IPS-18a (cell line): ENCODE data around the gene PRKN.

Experiments
- H3K27ac ChIP-seq: one replicate; pipeline ENCODE4 v1.5.1; 2013; ENCODE audit warnings: low read length
- H3K27me3 ChIP-seq: one replicate; pipeline ENCODE4 v1.6.1; 2013; ENCODE audit warnings: mild to moderate bottlenecking, low read length; ENCODE audit not compliant: control insufficient read depth, insufficient read depth
- H3K36me3 ChIP-seq: one replicate; pipeline ENCODE4 v1.6.1; 2013; ENCODE audit warnings: low read depth, low read length; ENCODE audit not compliant: control insufficient read depth
- H3K4me1 ChIP-seq: one replicate; pipeline ENCODE4 v1.6.1; 2013; ENCODE audit warnings: low read depth, low read length; ENCODE audit not compliant: control insufficient read depth
- H3K4me3 ChIP-seq: one replicate; pipeline ENCODE4 v1.5.1; 2013; ENCODE audit warnings: low read length
- H3K9ac ChIP-seq: one replicate; pipeline ENCODE4 v1.6.1; 2013; ENCODE audit warnings: mild to moderate bottlenecking, low read length, moderate library complexity
- H3K9me3 ChIP-seq: one replicate; pipeline ENCODE4 v1.6.1; 2013; ENCODE audit warnings: low read depth, low read length; ENCODE audit not compliant: control insufficient read depth

PRKN gene

GRCh38 chr6:161476711-161477110 is 1250.9 kb downstream of the PRKN start:
- Histone ChIP-seq H3K36me3 (no peaks in the 10 kb centered on the region), H3K9ac (no peak overlapping the region), H3K27me3 (no peaks in the 10 kb centered on the region), H3K27ac (no peak overlapping the region), H3K4me3 (no peak overlapping the region), H3K4me1 (no peaks in the 10 kb centered on the region), H3K9me3 (no peaks in the 10 kb centered on the region)

- Histone ChIP-seq H3K9ac (no peak overlapping the region), H3K4me1 (no peaks in the 10 kb centered on the region), H3K27me3 (no peaks in the 10 kb centered on the region), H3K27ac (no peak overlapping the region), H3K36me3 (no peaks in the 10 kb centered on the region), H3K9me3 (no peaks in the 10 kb centered on the region), H3K4me3 (no peak overlapping the region)
Observed at GRCh38 chr6:161465403-161465802, 1262.2 kb downstream of the PRKN start.

- Histone ChIP-seq H3K4me1 (no peaks in the 10 kb centered on the region), H3K27me3 (no peaks in the 10 kb centered on the region), H3K9ac (no peak overlapping the region), H3K9me3 (no peaks in the 10 kb centered on the region), H3K27ac (no peak overlapping the region), H3K4me3 (no peak overlapping the region), H3K36me3 (no peaks in the 10 kb centered on the region)
Observed at GRCh38 chr6:161463071-161463470, 1264.5 kb downstream of the PRKN start.

- no peak overlapping the region for H3K9ac ChIP-seq
- no peaks in the 10 kb centered on the region for H3K9me3 ChIP-seq
- H3K4me1 ChIP-seq: no peaks in the 10 kb centered on the region
- H3K36me3 ChIP-seq: no peaks in the 10 kb centered on the region
- H3K27me3 ChIP-seq: no peaks in the 10 kb centered on the region
- H3K4me3 ChIP-seq: no peak overlapping the region
- H3K27ac ChIP-seq: no peak overlapping the region
Observed at GRCh38 chr6:161462148-161462547, 1265.4 kb downstream of the PRKN start.

GRCh38 chr6:161459008-161459615 is 1268.5 kb downstream of the PRKN start:
- Histone ChIP-seq H3K9me3 (no peaks in the 10 kb centered on the region), H3K36me3 (no peaks in the 10 kb centered on the region), H3K4me1 (no peaks in the 10 kb centered on the region), H3K27me3 (no peaks in the 10 kb centered on the region), H3K4me3 (no peak overlapping the region), H3K27ac (no peak overlapping the region), H3K9ac (no peak overlapping the region)

GRCh38 chr6:161458201-161458951 is 1269.2 kb downstream of the PRKN start:
- no peaks in the 10 kb centered on the region for H3K9me3 ChIP-seq

GRCh38 chr6:161455848-161456247 is 1271.7 kb downstream of the PRKN start:
- Histone ChIP-seq H3K27me3 (no peaks in the 10 kb centered on the region), H3K9me3 (no peaks in the 10 kb centered on the region)

More at GRCh38 chr6:161458201-161458951, 1269.2 kb downstream of the PRKN start:
- H3K27me3 ChIP-seq: no peaks in the 10 kb centered on the region
- H3K36me3 ChIP-seq: no peaks in the 10 kb centered on the region
- no peak overlapping the region for H3K27ac ChIP-seq
- no peak overlapping the region for H3K9ac ChIP-seq
- H3K4me1 ChIP-seq: no peaks in the 10 kb centered on the region
- H3K4me3 ChIP-seq: no peak overlapping the region

GRCh38 chr6:161453558-161453957 is 1274.0 kb downstream of the PRKN start:
- Histone ChIP-seq H3K9me3 (no peaks in the 10 kb centered on the region), H3K27ac (no peak overlapping the region), H3K27me3 (no peaks in the 10 kb centered on the region), H3K4me3 (no peak overlapping the region), H3K9ac (no peak overlapping the region), H3K4me1 (no peaks in the 10 kb centered on the region), H3K36me3 (no peaks in the 10 kb centered on the region)

More at GRCh38 chr6:161455848-161456247, 1271.7 kb downstream of the PRKN start:
- Histone ChIP-seq H3K4me3 (no peak overlapping the region), H3K36me3 (no peaks in the 10 kb centered on the region), H3K9ac (no peak overlapping the region), H3K27ac (no peak overlapping the region), H3K4me1 (no peaks in the 10 kb centered on the region)

- H3K9me3 ChIP-seq: no peaks in the 10 kb centered on the region
- H3K4me3 ChIP-seq: no peak overlapping the region
- H3K27me3 ChIP-seq: no peaks in the 10 kb centered on the region
Observed at GRCh38 chr6:161452241-161452640, 1275.3 kb downstream of the PRKN start.

GRCh38 chr6:161449521-161449920 is 1278.0 kb downstream of the PRKN start:
- Histone ChIP-seq H3K4me1 (peaks cover 3% of the 10 kb centered on the region), H3K36me3 (no peaks in the 10 kb centered on the region), H3K9me3 (no peaks in the 10 kb centered on the region), H3K27ac (no peak overlapping the region), H3K4me3 (no peak overlapping the region), H3K27me3 (peaks cover 11% of the 10 kb centered on the region), H3K9ac (no peak overlapping the region)

More at GRCh38 chr6:161452241-161452640, 1275.3 kb downstream of the PRKN start:
- no peaks in the 10 kb centered on the region for H3K4me1 ChIP-seq
- H3K27ac ChIP-seq: no peak overlapping the region
- H3K9ac ChIP-seq: no peak overlapping the region
- H3K36me3 ChIP-seq: no peaks in the 10 kb centered on the region

- Histone ChIP-seq H3K27me3 (peaks cover 29% of the 10 kb centered on the region), H3K36me3 (no peaks in the 10 kb centered on the region), H3K9me3 (no peaks in the 10 kb centered on the region), H3K27ac (no peak overlapping the region), H3K4me3 (no peak overlapping the region), H3K4me1 (peaks cover 16% of the 10 kb centered on the region), H3K9ac (no peak overlapping the region)
Observed at GRCh38 chr6:161446949-161447348, 1280.6 kb downstream of the PRKN start.
